Measurements from ENCODE around the gene MTCL3.
"Not testable (repeated sequence)": the region's sequence is repeated elsewhere in the genome, so short reads cannot be mapped to it uniquely, and the experiment has no call there.

MTCL3 gene

GRCh38 chr6:127428562-127428961 lies 90.6 kb downstream of the MTCL3 start:
- not testable (repeated sequence) for DNase-seq (ENCODE audit: low spot score)

DNA sequence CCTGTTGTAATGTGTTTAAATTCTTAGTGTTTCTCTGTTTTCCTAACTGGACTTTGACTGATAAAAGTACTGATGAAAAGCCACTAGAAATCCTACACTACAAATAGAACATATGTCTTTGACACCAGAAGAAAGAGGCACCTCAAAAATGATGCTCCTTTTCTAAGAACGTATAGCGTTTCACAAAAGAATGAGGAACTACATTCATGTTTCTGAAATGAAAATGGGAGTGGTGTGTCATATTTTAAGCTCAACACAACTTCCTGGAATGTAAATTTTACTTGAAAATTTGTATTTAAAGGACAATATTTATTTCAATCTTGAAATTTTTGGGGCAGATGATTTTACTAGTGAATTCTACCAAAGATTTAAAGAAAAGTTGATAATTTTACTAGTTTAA lies 95.2 kb downstream of the MTCL3 start:
- DNase-seq (ENCODE audit: low spot score), result no peak
